H1 (cell line): ENCODE results near the gene KLRC2.

Experiments
- EP300 ChIP-seq, 2 experiments: IDR thresholded peaks; 1 replicate in 1 of 2; 2 replicates in 1 of 2; pipeline ENCODE4 v1.6.1; 2011 to 2012; ENCODE audit warnings: low read depth in 2 of 2, low read length in 2 of 2, mild to moderate bottlenecking in 2 of 2, borderline replicate concordance in 1 of 2, inconsistent platforms in 1 of 2, moderate library complexity in 1 of 2
- JUND ChIP-seq: IDR thresholded peaks from 2 replicates; pipeline ENCODE4 v1.6.1; 2011; ENCODE audit warnings: mild to moderate bottlenecking, improper control_type of control experiment, low read length
- KDM5A ChIP-seq: fragments of 200-600 bp; IDR thresholded peaks from 2 replicates; pipeline ENCODE4 v1.7.1; 2012; ENCODE audit warnings: mild to moderate bottlenecking, low read length, inconsistent platforms, mixed read lengths
- POLR2A ChIP-seq, 2 experiments: IDR thresholded peaks; 1 replicate in 1 of 2; 2 replicates in 1 of 2; pipeline ENCODE4 v1.6.1; 2011; ENCODE audit warnings: low read depth in 2 of 2, low read length in 2 of 2, mild to moderate bottlenecking in 2 of 2; ENCODE audit errors: control extremely low read depth in 1 of 2
- RAD21 ChIP-seq, 2 experiments: IDR thresholded peaks in 1 of 2; conservative IDR thresholded peaks in 1 of 2; 2 replicates each; pipeline ENCODE4 v1.6.1; 2011; ENCODE audit warnings: low read depth in 2 of 2, low read length in 2 of 2, improper control_type of control experiment in 1 of 2, inconsistent platforms in 1 of 2, mild to moderate bottlenecking in 1 of 2, moderate library complexity in 1 of 2
- TF ChIP-seq, protein P1 (sequence below), 3 experiments: IDR thresholded peaks; 1 replicate in 2 of 3; 2 replicates in 1 of 3; pipeline versions ENCODE4 v1.5.1 to v1.6.1; 2011; ENCODE audit warnings: low read length in 3 of 3, mild to moderate bottlenecking in 3 of 3, inconsistent platforms in 2 of 3, low read depth in 1 of 3, moderate library complexity in 1 of 3; ENCODE audit not compliant: insufficient read depth in 1 of 3; ENCODE audit errors: control extremely low read depth in 1 of 3
- TF ChIP-seq, protein P2 (sequence below): IDR thresholded peaks from 2 replicates; pipeline ENCODE4 v1.6.1; 2011; ENCODE audit warnings: low read length, improper control_type of control experiment

DNA sequence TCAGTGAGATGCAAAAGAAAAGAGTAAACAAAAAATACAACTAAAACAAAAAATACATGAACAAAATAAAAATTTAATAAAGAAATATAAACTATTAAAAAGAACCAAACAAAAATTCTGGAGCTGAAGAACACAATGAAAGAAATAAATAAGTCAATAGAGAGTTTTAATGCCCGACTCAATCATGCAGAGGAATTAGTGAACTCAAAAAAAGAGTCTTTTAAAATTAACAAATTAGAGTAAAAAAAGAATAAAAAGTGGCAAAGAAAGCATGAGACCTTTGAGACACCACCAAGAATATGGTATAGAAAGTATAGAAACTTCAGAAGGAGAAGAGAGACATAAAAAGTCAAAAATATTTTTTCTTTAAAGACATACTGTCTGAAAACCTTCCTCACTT lies 20.0 kb upstream of the KLRC2 start:
- TF ChIP-seq EP300 (IDR thresholded peaks at IDR 0.05; ENCODE audit: borderline replicate concordance in 1 of 2, low read depth in 2 of 2, low read length in 2 of 2), result no peak
- TF ChIP-seq, protein P1, sequence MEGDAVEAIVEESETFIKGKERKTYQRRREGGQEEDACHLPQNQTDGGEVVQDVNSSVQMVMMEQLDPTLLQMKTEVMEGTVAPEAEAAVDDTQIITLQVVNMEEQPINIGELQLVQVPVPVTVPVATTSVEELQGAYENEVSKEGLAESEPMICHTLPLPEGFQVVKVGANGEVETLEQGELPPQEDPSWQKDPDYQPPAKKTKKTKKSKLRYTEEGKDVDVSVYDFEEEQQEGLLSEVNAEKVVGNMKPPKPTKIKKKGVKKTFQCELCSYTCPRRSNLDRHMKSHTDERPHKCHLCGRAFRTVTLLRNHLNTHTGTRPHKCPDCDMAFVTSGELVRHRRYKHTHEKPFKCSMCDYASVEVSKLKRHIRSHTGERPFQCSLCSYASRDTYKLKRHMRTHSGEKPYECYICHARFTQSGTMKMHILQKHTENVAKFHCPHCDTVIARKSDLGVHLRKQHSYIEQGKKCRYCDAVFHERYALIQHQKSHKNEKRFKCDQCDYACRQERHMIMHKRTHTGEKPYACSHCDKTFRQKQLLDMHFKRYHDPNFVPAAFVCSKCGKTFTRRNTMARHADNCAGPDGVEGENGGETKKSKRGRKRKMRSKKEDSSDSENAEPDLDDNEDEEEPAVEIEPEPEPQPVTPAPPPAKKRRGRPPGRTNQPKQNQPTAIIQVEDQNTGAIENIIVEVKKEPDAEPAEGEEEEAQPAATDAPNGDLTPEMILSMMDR (IDR thresholded peaks at IDR 0.05; ENCODE audit: control extremely low read depth in 1 of 3, insufficient read depth in 1 of 3, low read depth in 1 of 3, low read length in 3 of 3), result no peak
- no peak for TF ChIP-seq JUND
- no peak for TF ChIP-seq POLR2A (IDR thresholded peaks at IDR 0.05; ENCODE audit: control extremely low read depth in 1 of 2, low read depth in 2 of 2, low read length in 2 of 2)
- TF ChIP-seq RAD21 (IDR thresholded peaks at IDR 0.05 in 1 of 2, conservative IDR thresholded peaks at IDR 0.05 in 1 of 2; ENCODE audit: low read depth in 2 of 2, low read length in 2 of 2), result no peak
- TF ChIP-seq, protein P2, sequence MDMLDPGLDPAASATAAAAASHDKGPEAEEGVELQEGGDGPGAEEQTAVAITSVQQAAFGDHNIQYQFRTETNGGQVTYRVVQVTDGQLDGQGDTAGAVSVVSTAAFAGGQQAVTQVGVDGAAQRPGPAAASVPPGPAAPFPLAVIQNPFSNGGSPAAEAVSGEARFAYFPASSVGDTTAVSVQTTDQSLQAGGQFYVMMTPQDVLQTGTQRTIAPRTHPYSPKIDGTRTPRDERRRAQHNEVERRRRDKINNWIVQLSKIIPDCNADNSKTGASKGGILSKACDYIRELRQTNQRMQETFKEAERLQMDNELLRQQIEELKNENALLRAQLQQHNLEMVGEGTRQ, result no peak
- TF ChIP-seq KDM5A, result no peak
